Natural killer cell treated with Interleukin-12 subunit alpha and Interleukin-12 subunit beta and Interleukin-15 and Interleukin-18, amount 100 ng/mL, for 72 hours (primary cell): Measurements from ENCODE around the gene MRPL39. TPM values are rescaled to one million over a fixed set of nuclear protein-coding genes. Genes with fewer than 3 reads are reported as not detected.

Experiments
- ATAC-seq, 2 donors: fragments of 150-1000 bp; cut with Tn5 transposase in 1 of 2; sonication (Bioruptor Pico), chemical (Tn5 transposase) in 1 of 2; 2 replicates each; pipeline ENCODE4 v1.10.0; 2021
- DNase-seq: peaks from one replicate; pipeline ENCODE4 v3.0.0; 2022; ENCODE audit warnings: low spot score
- H3K27ac Mint-ChIP-seq, 2 donors: 1 replicate in 1 of 2; 2 replicates in 1 of 2; pipeline ENCODE4 v1.8.0; 2022; ENCODE audit warnings: mixed read lengths in 2 of 2, mild to moderate bottlenecking in 1 of 2, moderate library complexity in 1 of 2
- H3K27me3 Mint-ChIP-seq, 2 donors: 1 replicate in 1 of 2; 2 replicates in 1 of 2; pipeline ENCODE4 v1.8.0; 2022; ENCODE audit warnings: mixed read lengths in 2 of 2
- H3K36me3 Mint-ChIP-seq: one replicate; pipeline ENCODE4 v1.8.0; 2022; ENCODE audit warnings: mixed read lengths
- H3K4me1 Mint-ChIP-seq, 2 donors: 1 replicate in 1 of 2; 2 replicates in 1 of 2; pipeline ENCODE4 v1.8.0; 2022; ENCODE audit warnings: low read depth in 2 of 2, mixed read lengths in 2 of 2, mild to moderate bottlenecking in 1 of 2
- H3K4me3 Mint-ChIP-seq: one replicate; pipeline ENCODE4 v1.8.0; 2022; ENCODE audit warnings: mixed read lengths
- H3K9me3 Mint-ChIP-seq: 2 replicates; pipeline ENCODE4 v1.8.0; 2022; ENCODE audit warnings: mixed read lengths
- total RNA-seq, 2 donors: library from RNA; stranded (reverse); gene quantifications; one replicate each; pipeline ENCODE4 v1.2.3, GENCODE V29; 2022

The MRPL39 gene
- total RNA-seq, 2 donors from 2014 or later = 40.6 to 46.1 TPM

DNA sequence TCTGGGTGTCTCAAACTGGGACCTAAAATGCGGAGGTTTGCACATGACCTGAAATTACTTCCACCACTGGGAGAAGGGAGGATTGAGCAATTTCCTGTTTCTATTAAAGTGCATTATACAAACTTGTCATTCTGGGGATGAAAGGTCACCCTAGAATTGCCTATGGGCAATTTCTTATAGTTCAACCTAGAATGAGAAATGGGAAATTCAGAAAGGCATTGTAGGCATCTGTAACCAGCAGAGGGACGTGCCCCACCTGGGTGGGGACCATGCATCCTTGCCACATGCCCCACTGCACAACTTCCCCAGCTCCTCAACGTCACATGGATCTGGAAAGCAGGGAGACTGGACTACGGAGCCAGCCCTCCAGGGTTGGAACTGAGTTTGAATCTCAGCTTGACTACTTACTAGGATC lies 47.0 kb downstream of the MRPL39 start:
- H3K4me1 Mint-ChIP-seq = peaks cover 50 to 81% of the 10 kb centered on the region in 2 donors
- H3K27ac Mint-ChIP-seq = peak overlapping the region; percentile 87 to 98
- no peak for DNase-seq
- H3K36me3 Mint-ChIP-seq = peaks cover 34% of the 10 kb centered on the region
- H3K9me3 Mint-ChIP-seq = no peaks in the 10 kb centered on the region
- ATAC-seq = no peak
- no peaks in the 10 kb centered on the region for H3K27me3 Mint-ChIP-seq
- H3K4me3 Mint-ChIP-seq = peak overlapping the region; percentile 89

DNA sequence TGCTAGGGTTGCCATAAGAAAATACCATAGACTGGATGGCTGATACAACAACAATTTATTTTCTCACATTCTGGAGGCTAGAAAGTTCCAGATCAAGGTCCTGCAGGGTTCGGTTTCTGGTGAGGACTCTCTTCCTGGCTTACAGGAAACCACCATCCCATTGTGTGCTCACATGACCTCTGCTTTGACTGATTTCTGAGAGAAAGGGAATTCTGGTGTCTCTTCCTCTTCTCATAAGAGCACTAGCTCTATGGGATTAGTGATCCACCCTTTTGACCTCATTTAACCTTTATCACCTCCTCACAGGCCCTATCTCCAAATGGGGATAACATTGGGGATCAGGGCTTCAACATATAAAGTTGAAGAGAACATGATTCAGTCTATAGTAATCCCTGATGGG lies 47.5 kb downstream of the MRPL39 start:
- Mint-ChIP-seq H3K4me3 (peak overlapping the region; percentile 89), H3K36me3 (peaks cover 29% of the 10 kb centered on the region), H3K27ac (peak overlapping the region; percentile 87 to 98), H3K27me3 (no peaks in the 10 kb centered on the region), H3K9me3 (no peaks in the 10 kb centered on the region), H3K4me1 (peaks cover 48 to 81% of the 10 kb centered on the region in 2 donors)
- ATAC-seq (no peak), DNase-seq (no peak)

DNA sequence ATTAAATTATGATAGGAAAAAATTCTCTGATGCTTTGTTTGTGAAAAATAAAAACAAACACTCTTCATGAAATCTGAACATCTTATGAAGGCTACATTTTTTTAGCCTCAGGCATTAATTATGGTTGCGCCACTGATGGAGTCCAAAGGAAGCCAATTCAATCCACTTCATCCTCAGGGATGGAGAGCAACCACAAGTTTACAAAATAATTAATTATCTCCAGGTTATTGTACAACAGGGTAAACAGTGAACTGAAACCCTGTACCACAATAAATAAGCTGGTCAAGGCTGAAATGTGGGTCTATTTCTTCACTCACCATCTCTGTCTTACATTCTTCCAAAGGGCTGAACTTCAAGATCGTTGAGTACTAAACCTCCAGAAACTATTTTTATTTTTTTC lies 49.2 kb downstream of the MRPL39 start:
- no peaks in the 10 kb centered on the region for H3K27me3 Mint-ChIP-seq
- H3K27ac Mint-ChIP-seq = peak overlapping the region; percentile 40 to 98
- DNase-seq (no peak), ATAC-seq (no peak)
- H3K9me3 Mint-ChIP-seq = no peaks in the 10 kb centered on the region
- peaks cover 18% of the 10 kb centered on the region for H3K36me3 Mint-ChIP-seq
- no peak overlapping the region for H3K4me3 Mint-ChIP-seq
- peaks cover 40 to 71% of the 10 kb centered on the region in 2 donors for H3K4me1 Mint-ChIP-seq

DNA sequence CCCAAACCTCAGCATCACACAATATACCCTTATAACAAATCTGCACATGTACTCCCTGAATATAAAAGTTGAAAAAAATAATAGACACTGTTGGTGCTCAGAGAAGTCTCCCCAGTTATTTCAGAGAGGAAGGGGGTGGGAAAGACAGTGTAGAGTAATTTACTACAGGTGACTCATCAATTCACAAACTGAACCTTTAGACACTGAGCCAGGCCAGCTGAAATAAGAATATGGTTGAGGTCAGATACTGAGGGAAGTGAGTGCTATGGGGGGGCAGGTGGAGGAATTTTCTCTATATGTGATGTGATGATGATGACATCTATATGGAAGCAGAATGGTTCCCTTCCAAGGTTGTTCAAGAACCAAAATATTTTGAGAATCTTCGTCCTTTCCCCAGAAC lies 50.1 kb downstream of the MRPL39 start:
- ATAC-seq (no peak), DNase-seq (no peak)
- Mint-ChIP-seq H3K4me3 (peak overlapping the region; percentile 11), H3K4me1 (peaks cover 40 to 63% of the 10 kb centered on the region in 2 donors), H3K27ac (peak overlapping the region; percentile 40 to 98), H3K9me3 (no peaks in the 10 kb centered on the region), H3K27me3 (no peaks in the 10 kb centered on the region), H3K36me3 (peaks cover 11% of the 10 kb centered on the region)

DNA sequence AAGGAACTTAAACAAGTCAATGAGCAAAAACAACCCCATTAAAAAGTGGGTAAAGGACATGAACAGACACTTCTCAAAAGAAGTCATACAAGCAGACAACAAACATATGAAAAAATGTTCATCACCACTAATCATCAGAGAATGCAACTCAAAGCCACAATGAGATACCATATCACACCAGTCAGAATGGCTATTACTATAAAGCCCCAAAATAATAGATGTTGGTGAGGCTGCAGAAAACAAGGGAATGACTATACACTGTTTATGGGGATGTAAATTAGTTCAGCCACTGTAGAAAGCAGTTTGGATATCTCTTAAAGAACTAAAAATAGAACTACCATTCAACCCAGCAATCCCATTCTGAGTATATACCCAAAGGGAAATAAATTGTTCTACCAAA lies 51.2 kb downstream of the MRPL39 start:
- Mint-ChIP-seq H3K9me3 (no peaks in the 10 kb centered on the region), H3K27me3 (no peaks in the 10 kb centered on the region), H3K4me1 (peaks cover 35 to 57% of the 10 kb centered on the region in 2 donors), H3K4me3 (peak overlapping the region; percentile 52), H3K27ac (peak overlapping the region in 1 of 2 donors; percentile 40), H3K36me3 (peaks cover 11% of the 10 kb centered on the region)
- ATAC-seq (peak in 1 of 2 donors; percentile 67), DNase-seq (no peak)

DNA sequence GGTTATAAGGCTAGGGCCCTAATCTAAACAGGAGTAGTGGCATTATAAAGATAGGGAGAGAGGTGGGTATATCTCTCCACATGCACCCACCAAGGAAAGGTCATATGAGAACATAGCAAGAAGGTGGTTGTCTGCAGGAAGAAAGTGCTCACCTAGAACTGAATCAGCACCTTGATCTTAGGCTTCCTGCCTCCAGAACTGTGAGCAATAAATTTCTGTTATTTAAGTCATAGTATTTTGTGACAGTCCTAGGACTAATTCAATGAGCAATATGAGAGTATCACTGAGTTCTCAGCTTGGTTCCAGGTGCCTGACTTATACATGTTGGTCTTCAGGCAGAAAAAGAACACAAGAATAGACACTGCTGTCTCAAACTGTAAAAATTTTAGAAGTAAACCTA lies 51.8 kb downstream of the MRPL39 start:
- Mint-ChIP-seq H3K27me3 (no peaks in the 10 kb centered on the region), H3K9me3 (no peaks in the 10 kb centered on the region), H3K4me1 (peaks cover 32 to 57% of the 10 kb centered on the region in 2 donors), H3K4me3 (peak overlapping the region; percentile 52), H3K27ac (peak overlapping the region in 1 of 2 donors; percentile 40), H3K36me3 (peaks cover 11% of the 10 kb centered on the region)
- DNase-seq (no peak), ATAC-seq (no peak)

DNA sequence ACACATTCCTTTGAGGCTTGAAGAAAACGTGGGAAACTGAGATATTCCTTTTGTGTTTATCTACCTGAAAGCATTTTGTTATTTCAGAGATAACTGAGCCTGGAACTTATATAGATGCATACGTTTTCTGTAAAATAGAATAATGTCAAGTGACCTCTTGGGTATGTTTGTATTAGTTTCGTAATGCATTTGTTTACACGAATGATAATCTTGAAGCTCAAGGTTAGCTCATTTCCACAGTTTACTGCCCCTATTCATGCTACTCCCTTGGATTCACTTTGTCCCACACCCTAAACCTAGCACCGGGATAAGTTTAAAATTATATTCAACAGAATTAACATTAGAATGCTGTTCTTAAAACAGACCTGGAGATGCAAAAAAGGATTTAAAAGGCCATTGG lies 54.4 kb downstream of the MRPL39 start:
- no peak for ATAC-seq
- peaks cover 24 to 54% of the 10 kb centered on the region in 2 donors for H3K4me1 Mint-ChIP-seq
- H3K9me3 Mint-ChIP-seq = no peaks in the 10 kb centered on the region
- no peak overlapping the region for H3K27ac Mint-ChIP-seq
- no peak overlapping the region for H3K4me3 Mint-ChIP-seq
- peaks cover 6% of the 10 kb centered on the region for H3K36me3 Mint-ChIP-seq
- H3K27me3 Mint-ChIP-seq = no peaks in the 10 kb centered on the region
- no peak for DNase-seq

DNA sequence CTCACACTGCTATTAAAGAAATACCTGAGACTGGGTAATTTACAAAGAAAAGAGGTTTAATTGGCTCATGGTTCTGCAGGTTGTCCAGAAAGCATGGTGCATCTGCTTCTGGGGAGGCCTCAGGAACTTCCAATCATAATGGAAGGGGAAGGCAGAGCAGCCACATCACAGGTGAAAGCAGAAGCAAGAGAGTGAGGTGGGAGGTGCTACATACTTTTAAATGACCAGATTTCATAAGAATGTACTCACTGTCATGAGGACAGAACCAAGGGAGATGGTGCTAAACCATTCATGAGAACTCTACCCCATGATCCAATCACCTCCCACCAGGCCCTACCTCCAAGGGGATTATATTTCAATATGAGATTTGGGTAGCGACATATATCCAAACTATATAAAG lies 55.7 kb downstream of the MRPL39 start:
- H3K27ac Mint-ChIP-seq = peak overlapping the region; percentile 67
- no peaks in the 10 kb centered on the region for H3K27me3 Mint-ChIP-seq
- peak overlapping the region; percentile 78 for H3K4me3 Mint-ChIP-seq
- H3K9me3 Mint-ChIP-seq = no peaks in the 10 kb centered on the region
- DNase-seq (no peak), ATAC-seq (peak in 1 of 2 donors; percentile 51)
- H3K4me1 Mint-ChIP-seq = peaks cover 18 to 41% of the 10 kb centered on the region in 2 donors
- peaks cover 6% of the 10 kb centered on the region for H3K36me3 Mint-ChIP-seq

DNA sequence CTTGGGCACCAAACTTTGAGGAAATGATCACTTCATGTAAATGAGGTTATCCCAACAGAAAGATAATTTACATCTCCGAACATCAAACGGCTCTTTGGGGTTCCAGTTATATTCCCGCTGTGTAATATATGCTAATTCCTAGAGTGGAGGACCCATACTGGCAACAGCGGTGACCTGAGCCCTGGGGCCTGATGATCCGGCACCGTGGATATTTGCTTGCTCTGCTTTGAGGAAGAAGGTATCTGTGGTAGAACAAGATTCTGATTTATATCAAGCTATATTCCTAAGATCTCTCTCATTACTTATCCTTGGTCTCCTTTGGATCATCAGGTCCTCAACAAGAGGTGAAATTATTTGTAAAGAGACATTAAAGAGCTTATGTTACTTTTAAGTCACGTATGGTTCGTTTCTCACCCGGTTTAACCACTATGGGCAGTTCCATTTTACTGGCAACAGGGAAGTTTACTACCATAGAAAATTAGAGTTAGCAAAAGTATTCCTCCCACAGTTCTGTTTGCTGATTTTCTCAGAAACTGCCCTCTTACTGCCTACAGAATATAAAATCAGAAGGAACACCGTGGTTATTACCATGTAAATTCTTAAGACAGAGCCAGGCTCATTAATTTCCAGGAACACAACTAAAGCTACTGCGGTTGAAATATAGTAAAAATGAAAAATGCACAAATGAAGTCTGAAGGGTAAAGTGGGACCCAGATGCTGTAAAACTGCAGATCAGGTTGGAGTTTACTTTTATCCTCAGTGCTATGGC lies 56.7 kb downstream of the MRPL39 start:
- Mint-ChIP-seq H3K27me3 (no peaks in the 10 kb centered on the region), H3K4me3 (peak overlapping the region; percentile 78), H3K9me3 (no peaks in the 10 kb centered on the region), H3K27ac (peak overlapping the region; percentile 67), H3K4me1 (peaks cover 13 to 31% of the 10 kb centered on the region in 2 donors), H3K36me3 (peaks cover 6% of the 10 kb centered on the region)
- ATAC-seq (peak; percentile 11 to 67), DNase-seq (no peak)

DNA sequence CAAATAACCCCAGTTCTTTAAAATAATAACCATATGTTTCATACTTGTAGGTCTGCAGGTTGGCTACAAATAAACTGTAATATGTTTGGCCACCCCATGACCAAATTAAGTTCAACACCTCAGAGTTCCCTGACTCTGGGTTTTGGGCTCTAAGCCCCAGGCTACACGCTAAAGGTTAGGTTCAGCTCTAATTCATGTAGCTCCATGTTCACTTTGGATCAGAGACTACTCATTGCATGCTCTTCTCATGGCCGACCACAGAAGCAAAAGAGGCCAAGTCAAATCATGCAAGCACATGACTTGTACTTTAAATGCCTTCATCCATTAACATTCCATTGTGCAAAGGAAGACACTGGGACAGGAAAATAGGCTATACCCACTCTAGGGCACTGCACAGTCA lies 66.2 kb downstream of the MRPL39 start:
- Mint-ChIP-seq H3K36me3 (peaks cover 25% of the 10 kb centered on the region), H3K27ac (no peak overlapping the region), H3K4me3 (no peak overlapping the region), H3K27me3 (peaks cover 0 to 2% of the 10 kb centered on the region in 2 donors), H3K9me3 (peaks cover 7% of the 10 kb centered on the region), H3K4me1 (peaks cover 0 to 3% of the 10 kb centered on the region in 2 donors)
- no peak for DNase-seq
- ATAC-seq = no peak

DNA sequence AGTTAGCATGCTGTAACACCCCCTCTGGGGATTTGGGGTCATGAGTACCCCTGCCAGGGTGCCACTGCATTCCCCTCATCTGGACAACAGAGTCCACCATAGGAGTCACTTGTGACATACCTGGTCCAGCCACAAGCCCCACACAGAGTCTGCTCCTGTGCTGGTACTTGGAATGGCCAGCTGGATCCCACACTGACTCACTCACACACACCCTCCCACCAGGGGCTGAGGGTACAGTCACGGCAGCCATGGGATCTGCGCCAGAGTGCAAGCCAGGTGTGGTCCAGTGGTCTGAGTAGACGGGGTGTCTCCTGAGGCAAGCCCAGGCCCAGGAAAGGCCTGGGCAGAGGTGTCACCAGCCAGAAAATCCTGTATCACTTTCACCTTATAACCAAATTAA lies 67.7 kb downstream of the MRPL39 start:
- ATAC-seq (no peak), DNase-seq (no peak)
- Mint-ChIP-seq H3K4me3 (no peak overlapping the region), H3K27me3 (peaks cover 0 to 2% of the 10 kb centered on the region in 2 donors), H3K36me3 (peaks cover 26% of the 10 kb centered on the region), H3K4me1 (peaks cover 0 to 3% of the 10 kb centered on the region in 2 donors), H3K9me3 (peaks cover 7% of the 10 kb centered on the region), H3K27ac (no peak overlapping the region)

DNA sequence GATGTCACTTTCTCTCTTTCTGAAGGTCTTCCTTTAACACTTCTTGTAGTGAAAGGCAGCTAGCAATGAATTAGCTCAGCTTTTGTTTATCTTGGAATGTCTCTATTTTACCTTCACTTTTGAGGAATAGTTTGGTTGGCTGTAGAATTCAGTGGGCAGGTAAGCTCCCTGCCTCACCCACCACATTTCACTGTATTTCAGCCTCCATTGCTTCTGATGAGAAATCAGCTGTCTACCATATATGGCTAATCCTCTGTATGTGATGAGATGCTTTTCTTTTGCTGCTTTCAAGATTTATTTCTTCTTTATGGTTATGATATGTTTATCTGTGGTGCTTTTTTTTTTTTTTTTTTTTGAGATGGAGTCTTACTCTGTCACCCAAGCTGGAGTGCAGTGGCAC lies 70.1 kb downstream of the MRPL39 start:
- Mint-ChIP-seq H3K27ac (no peak overlapping the region), H3K27me3 (peaks cover 0 to 2% of the 10 kb centered on the region in 2 donors), H3K4me1 (no peaks in the 10 kb centered on the region), H3K9me3 (peaks cover 4% of the 10 kb centered on the region), H3K4me3 (no peak overlapping the region), H3K36me3 (peaks cover 26% of the 10 kb centered on the region)
- DNase-seq (no peak), ATAC-seq (no peak)

DNA sequence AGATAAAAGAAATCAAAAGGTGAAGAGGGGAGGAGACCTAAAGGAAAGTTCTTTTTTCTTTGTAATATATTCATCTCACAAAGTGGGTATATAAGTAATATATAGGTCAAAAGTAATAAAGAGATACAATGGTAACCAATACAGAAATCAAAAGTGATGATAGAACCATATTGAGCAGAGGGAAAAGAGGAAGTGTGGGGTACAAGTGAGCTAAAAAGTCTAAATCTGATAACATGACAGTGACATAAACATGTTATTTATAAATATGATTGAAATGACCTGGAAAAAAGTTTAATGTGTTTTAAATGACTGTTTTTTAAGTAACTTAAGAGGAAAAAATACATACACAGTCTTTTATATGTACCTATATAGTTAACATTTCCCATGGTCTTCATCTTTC lies 70.5 kb downstream of the MRPL39 start:
- Mint-ChIP-seq H3K9me3 (peaks cover 4% of the 10 kb centered on the region), H3K36me3 (peaks cover 26% of the 10 kb centered on the region), H3K27me3 (peaks cover 0 to 2% of the 10 kb centered on the region in 2 donors), H3K27ac (no peak overlapping the region), H3K4me3 (no peak overlapping the region), H3K4me1 (no peaks in the 10 kb centered on the region)
- DNase-seq (no peak), ATAC-seq (no peak)

DNA sequence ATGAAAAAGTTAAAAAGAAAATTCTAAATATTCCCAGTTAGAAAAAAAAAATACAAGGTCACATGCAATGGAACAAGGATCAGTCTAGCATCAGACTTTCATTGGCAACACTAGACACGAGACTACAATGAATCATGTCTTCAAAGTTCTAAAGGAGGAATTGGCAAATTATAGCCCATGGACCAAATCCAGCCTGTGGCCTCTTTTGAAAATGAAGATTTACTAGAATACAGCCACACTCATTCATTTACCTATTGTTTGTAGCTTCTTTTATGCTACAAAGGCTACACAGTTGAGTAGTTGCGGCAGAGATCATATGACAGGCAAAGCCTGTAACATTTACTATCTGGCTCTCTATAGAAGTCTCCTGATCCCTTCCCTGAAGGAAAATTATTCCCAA lies 71.4 kb downstream of the MRPL39 start:
- H3K27me3 Mint-ChIP-seq = peaks cover 0 to 2% of the 10 kb centered on the region in 2 donors
- no peak overlapping the region for H3K4me3 Mint-ChIP-seq
- H3K36me3 Mint-ChIP-seq = peaks cover 26% of the 10 kb centered on the region
- no peaks in the 10 kb centered on the region for H3K4me1 Mint-ChIP-seq
- H3K9me3 Mint-ChIP-seq = peaks cover 4% of the 10 kb centered on the region
- no peak for DNase-seq
- no peak overlapping the region for H3K27ac Mint-ChIP-seq
- ATAC-seq = no peak
